ENCODE measurements around the gene VPS26C.

DNA sequence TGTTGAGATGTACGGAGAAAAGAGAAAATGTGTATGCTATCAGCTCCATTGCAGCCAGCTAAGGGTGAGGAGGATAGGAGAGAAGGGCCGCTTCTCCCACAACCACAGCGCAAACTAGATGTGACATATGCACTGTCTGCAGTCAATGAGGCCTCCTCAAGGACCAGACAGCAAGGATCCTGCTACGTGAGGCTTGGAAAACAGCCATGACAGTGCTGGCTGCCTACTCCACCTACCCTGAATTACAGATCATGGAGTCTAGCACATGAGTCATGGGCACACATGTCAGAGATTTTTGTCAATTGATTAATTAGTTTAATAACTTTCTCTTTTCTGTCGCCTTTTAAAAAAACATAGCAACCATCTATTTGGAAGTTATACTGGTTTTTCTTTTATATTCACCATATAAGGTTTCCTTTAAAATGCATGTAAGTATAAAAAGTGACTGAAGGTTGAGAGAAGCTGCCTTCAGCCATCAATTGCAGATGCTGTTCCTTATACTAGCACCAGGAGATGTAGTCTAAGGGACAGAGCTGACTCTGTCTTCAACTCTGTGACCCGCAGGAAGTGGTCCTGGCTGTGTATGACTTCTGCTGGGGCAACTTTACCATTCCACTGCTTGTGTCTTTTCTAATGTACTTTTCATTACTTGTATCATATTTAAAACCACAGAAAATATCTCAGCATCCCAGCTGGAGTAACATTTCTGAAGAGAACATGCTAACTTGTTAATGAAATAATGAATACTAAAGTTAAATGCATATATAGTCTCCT, 3.1 kb downstream of the VPS26C start:
- TF ChIP-seq CREB5 (CRISPR knock-in tag; IDR thresholded peaks at IDR 0.05; ENCODE audit: low read depth) = no peak
- TF ChIP-seq TCF4 (CRISPR knock-in tag; IDR thresholded peaks at IDR 0.05; ENCODE audit: borderline replicate concordance) = no peak
- no peak for TF ChIP-seq ZFP30 (CRISPR knock-in tag; IDR thresholded peaks at IDR 0.05)
- no peak for TF ChIP-seq ARNTL (CRISPR knock-in tag; IDR thresholded peaks at IDR 0.05; ENCODE audit: borderline replicate concordance, low read depth)
- TF ChIP-seq ZFP3 (CRISPR knock-in tag; IDR thresholded peaks at IDR 0.05) = no peak
- TF ChIP-seq, protein P1, sequence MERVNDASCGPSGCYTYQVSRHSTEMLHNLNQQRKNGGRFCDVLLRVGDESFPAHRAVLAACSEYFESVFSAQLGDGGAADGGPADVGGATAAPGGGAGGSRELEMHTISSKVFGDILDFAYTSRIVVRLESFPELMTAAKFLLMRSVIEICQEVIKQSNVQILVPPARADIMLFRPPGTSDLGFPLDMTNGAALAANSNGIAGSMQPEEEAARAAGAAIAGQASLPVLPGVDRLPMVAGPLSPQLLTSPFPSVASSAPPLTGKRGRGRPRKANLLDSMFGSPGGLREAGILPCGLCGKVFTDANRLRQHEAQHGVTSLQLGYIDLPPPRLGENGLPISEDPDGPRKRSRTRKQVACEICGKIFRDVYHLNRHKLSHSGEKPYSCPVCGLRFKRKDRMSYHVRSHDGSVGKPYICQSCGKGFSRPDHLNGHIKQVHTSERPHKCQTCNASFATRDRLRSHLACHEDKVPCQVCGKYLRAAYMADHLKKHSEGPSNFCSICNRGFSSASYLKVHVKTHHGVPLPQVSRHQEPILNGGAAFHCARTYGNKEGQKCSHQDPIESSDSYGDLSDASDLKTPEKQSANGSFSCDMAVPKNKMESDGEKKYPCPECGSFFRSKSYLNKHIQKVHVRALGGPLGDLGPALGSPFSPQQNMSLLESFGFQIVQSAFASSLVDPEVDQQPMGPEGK (CRISPR knock-in tag; IDR thresholded peaks at IDR 0.05; ENCODE audit: borderline replicate concordance) = no peak
